ENCODE data around the gene SDCBP2. TPM values are rescaled to one million over a fixed set of nuclear protein-coding genes. Genes with fewer than 3 reads are reported as not detected.

Gene SDCBP2
- total and polyA plus RNA-seq, 2 of the 8 experiments (the other 6 are each of a cell fraction or from before 2014, with no cell fraction given): 4.2 to 6.7 TPM

GRCh38 chr20:1312904-1313235 lies 16.1 kb downstream of the SDCBP2 start (continued):
- TF ChIP-seq CHD7 (IDR thresholded peaks at IDR 0.05; ENCODE audit: insufficient replicate concordance, low read length) (no peak), RAD21 (IDR thresholded peaks at IDR 0.05 in 1 of 2, conservative IDR thresholded peaks at IDR 0.05 in 1 of 2; ENCODE audit: low read depth in 2 of 2, low read length in 2 of 2) (no peak), CREB1 (IDR thresholded peaks at IDR 0.05) (no peak), EGR1 (IDR thresholded peaks at IDR 0.05; ENCODE audit: borderline replicate concordance, low read depth, low read length) (no peak), BCL11A (IDR thresholded peaks at IDR 0.05; ENCODE audit: low read depth in 2 of 2, low read length in 2 of 2) (no peak), SIRT6 (IDR thresholded peaks at IDR 0.05; ENCODE audit: low read length) (no peak), RXRA (IDR thresholded peaks at IDR 0.05; ENCODE audit: insufficient read depth, low read depth, low read length) (no peak)

All from H1 (cell line).